Endothelial cell (in vitro differentiated cells): Measurements from ENCODE around the gene ANGPTL3. TPM values are rescaled to one million over a fixed set of nuclear protein-coding genes. Genes with fewer than 3 reads are reported as not detected.

Experiments used
- DNase-seq: peaks from one replicate; pipeline ENCODE4 v3.0.0; 2021; ENCODE audit warnings: low spot score
- H3K27ac Mint-ChIP-seq: one replicate; pipeline ENCODE4 v1.8.0; 2021; ENCODE audit warnings: mixed read lengths, inconsistent platforms; ENCODE audit not compliant: unreplicated experiment
- H3K27me3 Mint-ChIP-seq: one replicate; pipeline ENCODE4 v1.8.0; 2021; ENCODE audit warnings: mild to moderate bottlenecking, moderate library complexity, mixed read lengths, inconsistent platforms; ENCODE audit not compliant: unreplicated experiment
- H3K36me3 Mint-ChIP-seq: one replicate; pipeline ENCODE4 v1.8.0; 2021; ENCODE audit warnings: mild to moderate bottlenecking, low read depth, mixed read lengths, inconsistent platforms; ENCODE audit not compliant: unreplicated experiment
- H3K4me1 Mint-ChIP-seq: one replicate; pipeline ENCODE4 v1.8.0; 2021; ENCODE audit warnings: mild to moderate bottlenecking, mixed read lengths, inconsistent platforms; ENCODE audit not compliant: unreplicated experiment
- H3K4me3 Mint-ChIP-seq: one replicate; pipeline ENCODE4 v1.8.0; 2021; ENCODE audit warnings: mild to moderate bottlenecking, mixed read lengths, inconsistent platforms; ENCODE audit not compliant: unreplicated experiment
- H3K9me3 Mint-ChIP-seq: one replicate; pipeline ENCODE4 v1.8.0; 2021; ENCODE audit warnings: mixed read lengths, inconsistent platforms; ENCODE audit not compliant: unreplicated experiment
- total RNA-seq: library from RNA; stranded (reverse); fragmentation: NEBNext Ultra II Directional; extraction: Animal tissue kit (Norgen Biotek cat#: 25700); gene quantifications from one replicate; pipeline ENCODE4 v1.2.1, GENCODE V29; 2021; ENCODE audit not compliant: unreplicated experiment
- TF ChIP-seq, protein P1 (sequence below): fragments of 200-600 bp; sonication (generic); IDR thresholded peaks from one replicate; pipeline ENCODE4 v1.5.0; 2021; ENCODE audit warnings: antibody characterized with exemption; ENCODE audit not compliant: unreplicated experiment

ANGPTL3 gene
- total RNA-seq, 1 donor from 2014 or later = not detected

DNA sequence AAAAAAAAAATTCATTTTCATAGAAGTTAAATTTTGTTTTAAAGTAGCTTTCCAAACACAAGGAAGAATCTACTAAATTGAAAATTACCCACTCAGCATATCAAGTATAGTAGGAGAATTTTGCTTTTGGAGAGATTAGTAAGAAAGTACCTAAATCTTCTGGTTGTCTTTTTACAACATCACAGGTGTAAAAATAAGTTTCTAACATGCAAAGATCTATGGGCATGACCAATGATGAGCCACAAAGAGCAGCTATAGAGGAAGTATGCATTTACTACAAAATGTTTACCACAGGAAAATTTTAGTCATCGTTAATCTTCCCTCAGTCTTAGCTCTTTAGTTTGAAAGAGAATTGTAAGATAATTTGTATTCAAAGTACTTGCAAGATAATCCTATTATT lies 28.1 kb downstream of the ANGPTL3 start:
- H3K4me1 Mint-ChIP-seq = no peaks in the 10 kb centered on the region
- H3K9me3 Mint-ChIP-seq = no peaks in the 10 kb centered on the region
- DNase-seq = no peak
- H3K4me3 Mint-ChIP-seq = no peak overlapping the region
- H3K27ac Mint-ChIP-seq = no peak overlapping the region
- TF ChIP-seq, protein P1, sequence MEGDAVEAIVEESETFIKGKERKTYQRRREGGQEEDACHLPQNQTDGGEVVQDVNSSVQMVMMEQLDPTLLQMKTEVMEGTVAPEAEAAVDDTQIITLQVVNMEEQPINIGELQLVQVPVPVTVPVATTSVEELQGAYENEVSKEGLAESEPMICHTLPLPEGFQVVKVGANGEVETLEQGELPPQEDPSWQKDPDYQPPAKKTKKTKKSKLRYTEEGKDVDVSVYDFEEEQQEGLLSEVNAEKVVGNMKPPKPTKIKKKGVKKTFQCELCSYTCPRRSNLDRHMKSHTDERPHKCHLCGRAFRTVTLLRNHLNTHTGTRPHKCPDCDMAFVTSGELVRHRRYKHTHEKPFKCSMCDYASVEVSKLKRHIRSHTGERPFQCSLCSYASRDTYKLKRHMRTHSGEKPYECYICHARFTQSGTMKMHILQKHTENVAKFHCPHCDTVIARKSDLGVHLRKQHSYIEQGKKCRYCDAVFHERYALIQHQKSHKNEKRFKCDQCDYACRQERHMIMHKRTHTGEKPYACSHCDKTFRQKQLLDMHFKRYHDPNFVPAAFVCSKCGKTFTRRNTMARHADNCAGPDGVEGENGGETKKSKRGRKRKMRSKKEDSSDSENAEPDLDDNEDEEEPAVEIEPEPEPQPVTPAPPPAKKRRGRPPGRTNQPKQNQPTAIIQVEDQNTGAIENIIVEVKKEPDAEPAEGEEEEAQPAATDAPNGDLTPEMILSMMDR = no peak
- H3K36me3 Mint-ChIP-seq = no peaks in the 10 kb centered on the region
- peaks cover 2% of the 10 kb centered on the region for H3K27me3 Mint-ChIP-seq

DNA sequence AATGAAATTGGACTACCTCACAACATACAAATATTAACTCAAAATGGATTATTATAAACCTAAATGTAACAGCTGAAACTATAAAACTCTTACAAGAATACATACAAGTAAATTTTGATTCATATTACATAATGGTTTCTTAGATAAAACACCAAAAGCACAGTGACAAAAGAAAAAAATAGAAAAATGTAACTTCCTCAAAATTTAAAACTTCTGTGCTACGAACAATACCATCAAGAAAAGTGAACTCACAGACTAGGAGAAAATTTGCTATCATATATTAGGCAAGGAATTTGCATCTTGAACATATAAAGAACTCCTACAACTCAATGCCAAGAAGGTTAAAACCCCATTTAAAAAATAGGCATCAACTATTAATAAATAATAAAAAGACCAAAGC lies 31.2 kb downstream of the ANGPTL3 start:
- Mint-ChIP-seq H3K27me3 (peaks cover 3% of the 10 kb centered on the region), H3K36me3 (peaks cover 5% of the 10 kb centered on the region), H3K27ac (no peak overlapping the region), H3K4me1 (no peaks in the 10 kb centered on the region), H3K9me3 (no peaks in the 10 kb centered on the region), H3K4me3 (no peak overlapping the region)
- no peak for DNase-seq
- TF ChIP-seq, protein P1 = no peak

DNA sequence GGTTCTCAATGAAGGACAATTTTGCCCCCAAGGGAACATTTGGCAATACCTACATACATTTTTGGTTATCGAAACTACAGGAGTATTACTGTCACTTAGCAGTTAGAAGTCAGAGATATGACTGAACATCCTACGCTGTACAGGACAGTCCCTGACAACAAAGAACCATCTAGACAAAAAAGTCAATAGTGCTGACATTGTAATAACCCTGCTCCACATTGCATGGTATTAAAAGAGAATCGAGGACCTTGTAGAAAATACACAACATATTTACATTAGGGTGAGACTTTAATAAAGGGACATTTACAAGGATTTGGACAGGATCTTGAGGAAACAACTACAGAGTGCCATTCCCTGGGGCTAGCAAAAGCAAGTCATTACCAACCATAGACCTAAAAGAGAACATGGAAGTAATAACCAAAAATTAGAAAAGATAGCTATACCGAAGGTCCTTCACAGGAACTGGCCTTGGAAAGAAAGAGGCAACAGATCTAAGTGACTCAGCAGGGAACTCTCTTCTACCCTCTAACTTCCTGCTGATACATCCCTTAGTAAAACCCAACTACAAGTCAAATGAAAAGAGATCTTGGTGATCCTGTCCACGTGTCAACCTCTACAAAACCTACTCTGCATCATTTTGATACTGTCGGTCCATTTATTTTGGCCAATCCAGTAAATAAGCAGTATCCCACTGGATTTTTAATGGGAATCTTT lies 40.2 kb downstream of the ANGPTL3 start:
- Mint-ChIP-seq H3K4me3 (no peak overlapping the region), H3K27ac (no peak overlapping the region), H3K4me1 (no peaks in the 10 kb centered on the region), H3K27me3 (no peaks in the 10 kb centered on the region), H3K9me3 (no peaks in the 10 kb centered on the region), H3K36me3 (peaks cover 4% of the 10 kb centered on the region)
- TF ChIP-seq, protein P1 = no peak
- DNase-seq = no peak

DNA sequence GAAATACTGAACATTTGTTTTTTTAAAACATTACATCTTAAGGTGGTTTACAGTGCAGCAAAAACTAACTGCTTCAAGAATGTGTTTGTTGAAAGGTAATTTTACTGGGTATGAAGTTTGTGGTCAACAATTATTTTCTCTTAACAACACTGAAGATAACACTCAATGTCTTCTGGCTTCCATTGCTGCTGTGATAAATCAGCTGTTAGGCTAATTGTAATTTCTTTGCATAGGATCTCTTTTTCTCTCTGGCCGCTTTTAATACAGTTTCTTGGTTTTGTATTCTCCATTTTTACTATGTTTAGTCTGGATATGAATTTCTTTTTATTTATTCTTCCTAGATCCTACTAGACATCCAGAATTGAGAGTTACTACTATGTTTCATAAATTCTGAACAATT lies 46.0 kb downstream of the ANGPTL3 start:
- Mint-ChIP-seq H3K27ac (no peak overlapping the region), H3K9me3 (no peaks in the 10 kb centered on the region), H3K36me3 (peaks cover 12% of the 10 kb centered on the region), H3K4me1 (no peaks in the 10 kb centered on the region), H3K4me3 (peak overlapping the region; percentile 1), H3K27me3 (no peaks in the 10 kb centered on the region)
- TF ChIP-seq, protein P1 = no peak
- DNase-seq = no peak

DNA sequence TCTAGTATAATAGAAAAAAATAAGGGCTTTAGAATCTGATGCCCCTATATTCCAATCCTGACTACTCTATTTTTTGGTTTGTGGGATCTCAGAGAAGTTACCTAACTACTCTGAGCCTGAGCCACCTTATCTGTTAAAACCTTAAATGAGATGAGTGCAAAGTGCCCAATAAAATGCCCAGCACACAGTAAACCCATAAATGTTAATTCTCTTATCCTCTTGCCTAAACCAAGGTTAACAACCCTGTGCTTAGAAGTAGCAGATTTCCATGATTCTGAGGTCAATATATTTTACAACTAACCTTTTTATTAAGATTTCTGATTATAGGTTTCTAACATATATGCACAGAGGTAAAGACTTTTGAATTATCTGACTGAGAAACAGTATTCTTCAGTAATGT lies 55.1 kb downstream of the ANGPTL3 start:
- peaks cover 10% of the 10 kb centered on the region for H3K36me3 Mint-ChIP-seq
- H3K27me3 Mint-ChIP-seq = peaks cover 2% of the 10 kb centered on the region

More for the DNA sequence above, 55.1 kb downstream of the ANGPTL3 start:
- no peak overlapping the region for H3K4me3 Mint-ChIP-seq
- no peaks in the 10 kb centered on the region for H3K9me3 Mint-ChIP-seq
- H3K4me1 Mint-ChIP-seq = no peaks in the 10 kb centered on the region
- no peak overlapping the region for H3K27ac Mint-ChIP-seq
- DNase-seq = no peak
- TF ChIP-seq, protein P1 = no peak
